HG02973 (cell line): ENCODE measurements around the gene SCARB1.

Experiments
- ATAC-seq: cut with Tn5 transposase; IDR thresholded peaks from one replicate; pipeline ENCODE4 v1.9.1; 2021; ENCODE audit warnings: moderate library complexity; ENCODE audit not compliant: unreplicated experiment

The SCARB1 gene

GRCh38 chr12:124824195-124824594 is 39.5 kb downstream of the SCARB1 start:
- no peak for ATAC-seq

- no peak for ATAC-seq
Measured at GRCh38 chr12:124823272-124823970, 40.2 kb downstream of the SCARB1 start.

- no peak for ATAC-seq
Measured at GRCh38 chr12:124822218-124822617, 41.4 kb downstream of the SCARB1 start.

GRCh38 chr12:124821252-124822200 is 42.1 kb downstream of the SCARB1 start:
- no peak for ATAC-seq

- no peak for ATAC-seq
Measured at GRCh38 chr12:124820199-124820598, 43.5 kb downstream of the SCARB1 start.

- no peak for ATAC-seq
Measured at GRCh38 chr12:124819525-124819924, 44.1 kb downstream of the SCARB1 start.

- ATAC-seq = no peak
Measured at GRCh38 chr12:124819080-124819479, 44.6 kb downstream of the SCARB1 start.

- no peak for ATAC-seq
Measured at GRCh38 chr12:124817076-124818000, 46.3 kb downstream of the SCARB1 start.

GRCh38 chr12:124816295-124816854 is 47.3 kb downstream of the SCARB1 start:
- no peak for ATAC-seq

GRCh38 chr12:124814741-124815613 is 48.7 kb downstream of the SCARB1 start:
- ATAC-seq = no peak

GRCh38 chr12:124813782-124814181 is 49.9 kb downstream of the SCARB1 start:
- no peak for ATAC-seq

GRCh38 chr12:124812979-124813378 is 50.7 kb downstream of the SCARB1 start:
- ATAC-seq = no peak

- ATAC-seq = no peak
Measured at GRCh38 chr12:124812356-124812755, 51.3 kb downstream of the SCARB1 start.

- ATAC-seq = no peak
Measured at GRCh38 chr12:124811633-124812032, 52.0 kb downstream of the SCARB1 start.

- no peak for ATAC-seq
Measured at GRCh38 chr12:124809878-124810277, 53.8 kb downstream of the SCARB1 start.

- no peak for ATAC-seq
Measured at GRCh38 chr12:124809391-124809790, 54.3 kb downstream of the SCARB1 start.

- no peak for ATAC-seq
Measured at GRCh38 chr12:124808272-124808671, 55.4 kb downstream of the SCARB1 start.

- ATAC-seq = no peak
Measured at GRCh38 chr12:124805876-124806668, 57.6 kb downstream of the SCARB1 start.

- ATAC-seq = no peak
Measured at GRCh38 chr12:124805050-124805449, 58.6 kb downstream of the SCARB1 start.
